ENCODE data around the gene SPDYE6. TPM values are rescaled to one million over a fixed set of nuclear protein-coding genes. Genes with fewer than 3 reads are reported as not detected.
"Not testable (repeated sequence)": the region's sequence is repeated elsewhere in the genome, so short reads cannot be mapped to it uniquely, and the experiment has no call there.

The SPDYE6 gene
- not detected for polyA plus RNA-seq (2013, experiment 1 of 2)
- not detected for polyA plus RNA-seq (2013, experiment 2 of 2)

DNA sequence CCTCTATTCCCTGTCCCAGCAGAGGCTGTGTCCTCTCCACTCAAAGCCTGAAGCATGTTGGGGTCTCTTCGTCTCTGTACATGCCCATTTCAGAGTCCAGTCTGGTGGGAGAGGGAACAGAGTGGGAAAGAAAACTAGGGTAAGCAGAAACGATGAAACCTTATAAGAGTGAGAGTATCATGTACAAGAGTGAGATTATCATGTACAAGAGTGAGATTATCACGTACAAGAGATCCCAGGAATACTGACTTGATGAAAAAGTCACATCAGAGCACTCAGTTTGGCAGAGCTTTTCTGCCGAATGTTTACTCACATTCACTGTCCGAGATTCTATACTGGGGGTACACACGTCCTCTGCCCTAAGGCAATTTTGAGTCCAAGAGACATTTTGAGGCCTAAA, at the start of gene SPDYE6:
Gene SPDYE6 (minus strand): TSS at position 101 of the 400 bp plus-strand sequence. CDS start 421 bp downstream, outside the sequence.
- H2BK12ac ChIP-seq (ENCODE audit: low read length in 2 of 2) = not testable (repeated sequence)

DNA sequence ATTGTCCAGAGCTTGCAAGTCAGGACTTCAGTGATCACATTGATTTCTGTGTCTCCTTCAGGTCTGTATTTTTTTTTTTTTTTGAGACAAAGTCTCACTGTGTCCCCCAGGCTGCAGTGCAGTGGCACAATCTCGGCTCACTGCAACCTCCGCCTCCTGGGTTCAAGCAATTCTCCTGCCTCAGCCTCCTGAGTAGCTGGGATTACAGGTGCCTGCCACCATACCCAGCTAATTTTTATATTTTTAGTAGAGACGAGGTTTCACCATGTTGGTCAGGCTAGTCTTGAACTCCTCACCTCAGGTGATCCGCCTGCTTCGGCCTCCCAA, 48.6 kb upstream of the SPDYE6 start:
- not testable (repeated sequence) for H3K9me3 ChIP-seq (ENCODE audit: control insufficient read depth, low read length); H2AK5ac ChIP-seq (ENCODE audit: low read length, severe bottlenecking); H2BK120ac ChIP-seq (ENCODE audit: low read depth, low read length); H3K9ac ChIP-seq (ENCODE audit: low read length); H4K8ac ChIP-seq (ENCODE audit: low read length); H2BK12ac ChIP-seq (ENCODE audit: low read length in 2 of 2); H3K4ac ChIP-seq (ENCODE audit: low read depth in 1 of 2, low read length in 2 of 2); H3K14ac ChIP-seq (ENCODE audit: low read length in 2 of 2); H3K4me1 ChIP-seq (ENCODE audit: control insufficient read depth, insufficient read depth, low read depth, low read length); H2BK15ac ChIP-seq (ENCODE audit: low read depth, poor library complexity, severe bottlenecking); H3K4me3 ChIP-seq (ENCODE audit: insufficient read depth in 1 of 2, low read depth in 1 of 2, low read length in 2 of 2); H2BK5ac ChIP-seq (ENCODE audit: low read depth, low read length, poor library complexity, severe bottlenecking); DNase-seq; H3K27me3 ChIP-seq (ENCODE audit: control insufficient read depth in 1 of 2, insufficient read depth in 1 of 2, low read length in 2 of 2); H3K4me2 ChIP-seq (ENCODE audit: low read length, poor library complexity, severe bottlenecking); H3K23ac ChIP-seq (ENCODE audit: low read length in 2 of 2); H4K91ac ChIP-seq (ENCODE audit: low read length); H3K27ac ChIP-seq (ENCODE audit: low read length, poor library complexity, severe bottlenecking); H2AFZ ChIP-seq (ENCODE audit: low read depth, low read length); H3K18ac ChIP-seq (ENCODE audit: low read depth in 1 of 2, low read length in 2 of 2)
- peaks cover 62 to 90% of the 10 kb centered on the region in 2 experiments for H3K36me3 ChIP-seq (ENCODE audit: control insufficient read depth in 1 of 2, insufficient read depth in 2 of 2, low read depth in 1 of 2, low read length in 2 of 2)
- WGBS = 98% methylated on average over 5 of the region's 5 CpGs
- peaks cover 23% of the 10 kb centered on the region for H3K79me1 ChIP-seq (replicated peaks; ENCODE audit: low read length, poor library complexity, severe bottlenecking)

More for the DNA sequence above, at the start of gene SPDYE6:
- not testable (repeated sequence) for H4K91ac ChIP-seq (ENCODE audit: low read length); H3K18ac ChIP-seq (ENCODE audit: low read depth in 1 of 2, low read length in 2 of 2); H3K4me1 ChIP-seq (ENCODE audit: control insufficient read depth, insufficient read depth, low read depth, low read length); DNase-seq; H3K79me1 ChIP-seq (replicated peaks; ENCODE audit: low read length, poor library complexity, severe bottlenecking); H2AFZ ChIP-seq (ENCODE audit: low read depth, low read length); H3K9me3 ChIP-seq (ENCODE audit: control insufficient read depth, low read length); H2BK15ac ChIP-seq (ENCODE audit: low read depth, poor library complexity, severe bottlenecking); H2BK120ac ChIP-seq (ENCODE audit: low read depth, low read length); H2AK5ac ChIP-seq (ENCODE audit: low read length, severe bottlenecking); H3K4ac ChIP-seq (ENCODE audit: low read depth in 1 of 2, low read length in 2 of 2); H3K27me3 ChIP-seq (ENCODE audit: control insufficient read depth in 1 of 2, insufficient read depth in 1 of 2, low read length in 2 of 2); H3K23ac ChIP-seq (ENCODE audit: low read length in 2 of 2); H3K36me3 ChIP-seq (ENCODE audit: control insufficient read depth in 1 of 2, insufficient read depth in 2 of 2, low read depth in 1 of 2, low read length in 2 of 2); H3K4me3 ChIP-seq (ENCODE audit: insufficient read depth in 1 of 2, low read depth in 1 of 2, low read length in 2 of 2); H3K9ac ChIP-seq (ENCODE audit: low read length); H3K4me2 ChIP-seq (ENCODE audit: low read length, poor library complexity, severe bottlenecking); H3K27ac ChIP-seq (ENCODE audit: low read length, poor library complexity, severe bottlenecking); H4K8ac ChIP-seq (ENCODE audit: low read length); H2BK5ac ChIP-seq (ENCODE audit: low read depth, low read length, poor library complexity, severe bottlenecking); H3K14ac ChIP-seq (ENCODE audit: low read length in 2 of 2)
- no CpG with 5 or more reads among the region's 6 CpGs for WGBS

DNA sequence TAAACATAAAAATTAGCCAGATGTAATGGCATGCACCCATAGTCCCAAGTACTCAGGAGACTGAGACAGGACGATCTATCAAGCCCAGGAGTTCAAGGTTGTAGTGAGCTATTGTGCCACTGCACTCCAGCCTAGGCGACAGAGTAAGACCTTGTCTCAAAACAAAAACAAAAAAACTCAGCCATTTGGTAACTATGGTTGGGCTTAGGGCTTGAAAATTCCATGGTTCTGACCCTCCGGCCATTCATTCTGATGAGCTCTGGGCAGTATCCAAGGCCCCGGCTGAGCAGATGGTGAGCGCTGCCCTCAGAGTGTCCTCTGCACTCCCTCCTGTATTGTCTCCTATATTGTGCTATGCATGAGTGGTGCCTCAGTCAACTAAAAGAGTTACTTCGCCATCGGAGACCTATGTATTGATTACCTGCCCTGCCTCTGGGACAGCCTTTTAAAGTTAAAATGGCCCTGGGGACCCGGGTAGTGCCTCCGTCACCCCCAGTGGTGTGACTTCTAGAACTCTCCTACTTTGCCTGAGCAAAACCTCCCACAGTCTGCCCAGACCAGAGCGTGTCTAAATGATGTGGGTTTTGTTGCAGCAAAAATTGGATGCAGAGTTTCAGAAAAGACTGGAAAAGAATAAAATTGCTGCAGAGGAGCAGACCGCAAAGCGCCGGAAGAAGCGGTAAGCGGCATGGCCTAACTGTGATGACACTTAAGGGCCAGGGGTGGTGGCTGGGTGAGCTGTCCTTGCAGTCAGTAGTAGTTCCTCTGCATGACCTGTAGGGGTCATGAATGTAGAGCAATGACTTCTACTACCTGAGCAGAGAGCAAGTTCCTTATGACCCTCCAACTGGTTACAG, 48.0 kb upstream of the SPDYE6 start:
- Histone ChIP-seq H2BK120ac (ENCODE audit: low read depth, low read length) (no peak overlapping the region), H3K4me3 (ENCODE audit: insufficient read depth in 1 of 2, low read depth in 1 of 2, low read length in 2 of 2) (no peak overlapping the region), H3K4ac (ENCODE audit: low read depth in 1 of 2, low read length in 2 of 2) (no peak overlapping the region), H2AFZ (ENCODE audit: low read depth, low read length) (no peak overlapping the region), H2AK5ac (ENCODE audit: low read length, severe bottlenecking) (no peak overlapping the region), H4K91ac (ENCODE audit: low read length) (no peak overlapping the region), H3K4me2 (ENCODE audit: low read length, poor library complexity, severe bottlenecking) (no peak overlapping the region), H3K4me1 (ENCODE audit: control insufficient read depth, insufficient read depth, low read depth, low read length) (peaks cover 4% of the 10 kb centered on the region), H3K14ac (ENCODE audit: low read length in 2 of 2) (no peak overlapping the region), H2BK15ac (ENCODE audit: low read depth, poor library complexity, severe bottlenecking) (no peak overlapping the region), H3K36me3 (ENCODE audit: control insufficient read depth in 1 of 2, insufficient read depth in 2 of 2, low read depth in 1 of 2, low read length in 2 of 2) (peaks cover 62 to 92% of the 10 kb centered on the region in 2 experiments), H3K18ac (ENCODE audit: low read depth in 1 of 2, low read length in 2 of 2) (no peak overlapping the region), H3K9me3 (ENCODE audit: control insufficient read depth, low read length) (no peaks in the 10 kb centered on the region), H3K23ac (ENCODE audit: low read length in 2 of 2) (no peak overlapping the region), H4K8ac (ENCODE audit: low read length) (no peak overlapping the region), H2BK5ac (ENCODE audit: low read depth, low read length, poor library complexity, severe bottlenecking) (no peak overlapping the region), H3K9ac (ENCODE audit: low read length) (no peak overlapping the region), H3K79me1 (replicated peaks; ENCODE audit: low read length, poor library complexity, severe bottlenecking) (peaks cover 23% of the 10 kb centered on the region), H3K27me3 (ENCODE audit: control insufficient read depth in 1 of 2, insufficient read depth in 1 of 2, low read length in 2 of 2) (no peaks in the 10 kb centered on the region), H3K27ac (ENCODE audit: low read length, poor library complexity, severe bottlenecking) (no peak overlapping the region), H2BK12ac (ENCODE audit: low read length in 2 of 2) (no peak overlapping the region)
- 71% methylated on average over 15 of the region's 15 CpGs for WGBS
- DNase-seq = peak; percentile 72

DNA sequence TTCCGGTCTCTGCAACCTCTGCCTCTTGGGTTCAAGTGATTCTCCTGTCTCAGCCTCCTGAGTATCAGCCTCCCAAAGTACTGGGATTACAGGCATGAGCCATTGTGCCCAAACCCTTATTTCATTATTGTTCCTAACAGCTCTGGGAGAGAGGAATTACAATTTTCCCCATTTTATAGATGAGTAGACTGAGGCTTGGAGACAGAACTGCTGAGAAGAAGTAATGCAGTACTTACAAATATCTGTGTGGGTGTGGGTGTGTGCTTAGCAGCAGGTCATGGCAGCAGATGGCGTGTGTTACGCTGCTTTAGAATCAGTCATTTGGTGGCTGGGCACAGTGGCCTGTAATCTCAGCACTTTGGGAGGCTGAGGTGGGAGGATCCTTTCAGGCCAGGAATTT, 47.3 kb upstream of the SPDYE6 start:
- H2BK15ac ChIP-seq (ENCODE audit: low read depth, poor library complexity, severe bottlenecking) = no peak overlapping the region
- H3K23ac ChIP-seq (ENCODE audit: low read length in 2 of 2) = no peak overlapping the region
- no peak overlapping the region for H3K4ac ChIP-seq (ENCODE audit: low read depth in 1 of 2, low read length in 2 of 2)
- no peak overlapping the region for H2BK120ac ChIP-seq (ENCODE audit: low read depth, low read length)
- no peaks in the 10 kb centered on the region for H3K9me3 ChIP-seq (ENCODE audit: control insufficient read depth, low read length)
- peaks cover 24% of the 10 kb centered on the region for H3K79me1 ChIP-seq (replicated peaks; ENCODE audit: low read length, poor library complexity, severe bottlenecking)
- no peak overlapping the region for H2BK5ac ChIP-seq (ENCODE audit: low read depth, low read length, poor library complexity, severe bottlenecking)
- H3K9ac ChIP-seq (ENCODE audit: low read length) = no peak overlapping the region
- H3K27me3 ChIP-seq (ENCODE audit: control insufficient read depth in 1 of 2, insufficient read depth in 1 of 2, low read length in 2 of 2) = no peaks in the 10 kb centered on the region
- H2AFZ ChIP-seq (ENCODE audit: low read depth, low read length) = no peak overlapping the region
- H4K8ac ChIP-seq (ENCODE audit: low read length) = no peak overlapping the region
- H3K4me3 ChIP-seq (ENCODE audit: insufficient read depth in 1 of 2, low read depth in 1 of 2, low read length in 2 of 2) = no peak overlapping the region
- WGBS = 94% methylated on average over 3 of the region's 3 CpGs
- H2AK5ac ChIP-seq (ENCODE audit: low read length, severe bottlenecking) = no peak overlapping the region
- no peak overlapping the region for H3K27ac ChIP-seq (ENCODE audit: low read length, poor library complexity, severe bottlenecking)
- no peak overlapping the region for H2BK12ac ChIP-seq (ENCODE audit: low read length in 2 of 2)
- H3K14ac ChIP-seq (ENCODE audit: low read length in 2 of 2) = no peak overlapping the region
- no peak overlapping the region for H3K18ac ChIP-seq (ENCODE audit: low read depth in 1 of 2, low read length in 2 of 2)
- no peak overlapping the region for H4K91ac ChIP-seq (ENCODE audit: low read length)
- peaks cover 4% of the 10 kb centered on the region for H3K4me1 ChIP-seq (ENCODE audit: control insufficient read depth, insufficient read depth, low read depth, low read length)
- DNase-seq = no peak
- no peak overlapping the region for H3K4me2 ChIP-seq (ENCODE audit: low read length, poor library complexity, severe bottlenecking)
- peaks cover 66 to 95% of the 10 kb centered on the region in 2 experiments for H3K36me3 ChIP-seq (ENCODE audit: control insufficient read depth in 1 of 2, insufficient read depth in 2 of 2, low read depth in 1 of 2, low read length in 2 of 2)
